AG10803 (cell line): ENCODE data around the gene ASIC2.

ENCODE experiments used
- DNase-seq: peaks from one replicate; pipeline ENCODE4 v3.0.0; 2010; ENCODE audit warnings: low read depth
- H3K4me3 ChIP-seq: 2 replicates; pipeline ENCODE4 v1.5.1; 2011; ENCODE audit warnings: mild to moderate bottlenecking, low read length, control low read depth
- TF ChIP-seq, protein P1 (sequence below): conservative IDR thresholded peaks from 2 replicates; pipeline ENCODE4 v1.5.1; 2011; ENCODE audit warnings: mild to moderate bottlenecking, low read length, control low read depth, inconsistent platforms

ASIC2 gene

DNA sequence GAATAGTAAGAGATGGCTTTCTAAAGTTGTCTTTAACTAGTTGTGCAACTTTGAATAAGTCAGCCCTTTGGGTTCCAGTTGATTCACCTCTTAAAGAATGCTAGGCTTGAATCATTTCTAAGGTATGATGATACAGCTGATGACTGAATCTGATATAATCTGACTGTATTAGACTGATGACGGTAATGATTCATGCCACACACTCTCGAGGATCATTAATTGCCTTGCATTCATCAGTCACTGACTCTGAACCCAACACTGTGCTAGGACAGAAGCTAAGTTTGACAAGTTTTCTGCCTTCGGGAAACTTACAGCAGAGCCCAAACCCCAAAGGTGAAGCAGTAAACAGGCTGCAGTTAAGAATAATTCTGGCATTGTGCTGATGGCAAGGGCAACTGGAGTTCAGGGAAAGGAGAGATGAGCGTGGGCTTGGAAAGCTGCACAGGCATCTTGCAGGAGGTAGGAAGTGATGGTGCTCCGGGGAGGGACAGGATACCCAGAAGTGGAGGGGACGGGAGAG is 25.8 kb downstream of the ASIC2 start:
- H3K4me3 ChIP-seq, result no peak overlapping the region
- peak; percentile 84 for DNase-seq
- TF ChIP-seq, protein P1, sequence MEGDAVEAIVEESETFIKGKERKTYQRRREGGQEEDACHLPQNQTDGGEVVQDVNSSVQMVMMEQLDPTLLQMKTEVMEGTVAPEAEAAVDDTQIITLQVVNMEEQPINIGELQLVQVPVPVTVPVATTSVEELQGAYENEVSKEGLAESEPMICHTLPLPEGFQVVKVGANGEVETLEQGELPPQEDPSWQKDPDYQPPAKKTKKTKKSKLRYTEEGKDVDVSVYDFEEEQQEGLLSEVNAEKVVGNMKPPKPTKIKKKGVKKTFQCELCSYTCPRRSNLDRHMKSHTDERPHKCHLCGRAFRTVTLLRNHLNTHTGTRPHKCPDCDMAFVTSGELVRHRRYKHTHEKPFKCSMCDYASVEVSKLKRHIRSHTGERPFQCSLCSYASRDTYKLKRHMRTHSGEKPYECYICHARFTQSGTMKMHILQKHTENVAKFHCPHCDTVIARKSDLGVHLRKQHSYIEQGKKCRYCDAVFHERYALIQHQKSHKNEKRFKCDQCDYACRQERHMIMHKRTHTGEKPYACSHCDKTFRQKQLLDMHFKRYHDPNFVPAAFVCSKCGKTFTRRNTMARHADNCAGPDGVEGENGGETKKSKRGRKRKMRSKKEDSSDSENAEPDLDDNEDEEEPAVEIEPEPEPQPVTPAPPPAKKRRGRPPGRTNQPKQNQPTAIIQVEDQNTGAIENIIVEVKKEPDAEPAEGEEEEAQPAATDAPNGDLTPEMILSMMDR, result no peak

DNA sequence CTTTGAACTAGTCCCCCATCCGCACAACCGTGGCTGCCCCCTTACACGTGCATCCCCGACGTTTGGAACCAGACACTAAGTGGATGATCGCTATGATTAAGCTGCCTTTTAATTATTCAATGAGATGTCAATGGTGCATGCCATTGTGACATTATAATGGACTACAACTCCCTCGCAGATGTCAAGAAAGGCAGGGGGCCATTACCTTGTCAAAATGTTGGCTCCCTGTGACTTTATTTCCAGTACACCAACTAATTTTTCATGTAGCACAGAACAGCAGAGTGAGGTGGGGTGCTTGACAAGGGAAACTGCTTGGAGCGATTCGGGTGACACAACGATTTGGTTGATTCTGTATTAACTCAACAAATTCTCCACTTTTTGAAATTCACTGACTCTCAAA is 26.5 kb downstream of the ASIC2 start:
- no peak for DNase-seq
- TF ChIP-seq, protein P1, result no peak
- no peak overlapping the region for H3K4me3 ChIP-seq

DNA sequence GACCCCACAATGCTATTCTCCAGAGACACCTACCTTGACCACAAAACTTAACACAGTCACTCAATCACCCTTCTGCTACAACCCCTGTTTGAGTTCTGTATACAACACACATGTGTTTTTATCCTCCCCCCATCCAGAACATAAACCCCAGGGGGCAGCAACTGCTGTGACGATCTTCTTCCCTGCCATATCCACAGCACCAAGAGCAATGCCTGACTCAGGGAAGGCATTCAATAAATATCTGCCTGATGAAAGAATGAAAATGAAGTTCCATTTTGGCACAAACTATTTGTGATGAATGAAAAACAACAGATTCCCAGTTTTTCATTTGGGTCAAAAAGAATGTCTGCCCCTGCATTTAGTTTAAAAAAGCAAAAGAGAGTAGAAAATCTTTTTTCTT is 27.0 kb downstream of the ASIC2 start:
- no peak overlapping the region for H3K4me3 ChIP-seq
- DNase-seq, result peak; percentile 62
- TF ChIP-seq, protein P1, result no peak

DNA sequence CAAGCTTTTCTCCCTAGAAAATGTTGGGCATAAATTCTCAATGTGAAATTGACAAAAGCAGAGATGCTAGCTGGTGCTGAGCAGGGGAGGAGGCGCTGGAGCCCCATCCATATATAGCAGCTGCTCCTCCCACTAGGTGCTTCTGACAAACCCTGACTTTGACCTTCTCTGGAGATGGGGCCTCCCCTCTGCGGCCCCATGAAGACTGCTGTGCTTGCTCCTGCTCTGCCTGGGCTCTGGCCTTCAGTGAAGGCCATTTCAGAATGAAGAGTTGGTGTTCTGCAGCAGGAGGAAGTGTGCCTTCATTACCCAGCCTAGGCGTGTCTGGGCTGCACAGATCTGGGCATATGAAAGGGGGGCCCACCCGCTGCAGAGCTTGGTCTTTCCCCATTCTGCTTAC is 29.7 kb downstream of the ASIC2 start:
- TF ChIP-seq, protein P1, result no peak
- DNase-seq, result no peak
- H3K4me3 ChIP-seq, result no peak overlapping the region

DNA sequence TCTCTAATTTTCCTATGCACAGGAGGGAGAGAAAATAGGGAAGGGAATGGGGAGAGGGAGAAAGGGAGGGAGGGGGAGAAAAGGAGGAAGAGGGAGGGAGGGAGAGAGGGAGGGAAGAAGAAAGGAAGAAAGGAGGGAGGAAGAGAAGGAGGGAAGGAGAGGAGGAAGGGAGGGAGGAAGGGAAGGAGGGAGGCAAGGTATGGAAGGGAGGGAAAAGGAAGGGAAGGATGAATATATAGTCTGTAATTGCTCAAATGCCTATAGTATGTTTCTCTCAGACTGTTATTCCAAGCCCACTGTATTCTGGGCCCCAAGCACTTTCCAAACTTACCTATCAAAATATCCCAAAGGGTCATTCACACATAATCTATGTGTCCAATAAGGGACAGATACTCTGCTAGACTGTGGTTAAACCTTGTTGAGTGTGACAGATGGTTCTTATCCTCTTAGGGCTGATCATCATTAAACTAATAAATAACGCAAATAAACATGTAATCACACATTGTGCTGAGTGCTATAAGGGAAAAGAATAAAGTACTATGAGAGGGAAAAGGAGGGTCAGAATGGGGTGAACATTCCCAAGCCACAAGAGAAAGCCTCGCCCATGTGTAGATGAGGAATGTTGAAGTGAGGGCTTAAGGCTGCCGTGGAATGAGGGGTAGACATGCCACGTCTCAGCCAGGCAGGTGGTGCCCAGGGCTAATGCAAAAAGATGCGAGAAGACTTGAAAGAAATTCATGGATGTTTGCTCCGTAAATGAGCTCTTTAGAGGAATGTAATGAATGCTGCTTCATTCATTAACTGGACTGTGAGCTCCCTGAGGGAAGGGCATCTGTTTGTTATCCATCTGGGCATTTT is 30.6 kb downstream of the ASIC2 start:
- no peak overlapping the region for H3K4me3 ChIP-seq
- DNase-seq, result no peak
- TF ChIP-seq, protein P1, result no peak

DNA sequence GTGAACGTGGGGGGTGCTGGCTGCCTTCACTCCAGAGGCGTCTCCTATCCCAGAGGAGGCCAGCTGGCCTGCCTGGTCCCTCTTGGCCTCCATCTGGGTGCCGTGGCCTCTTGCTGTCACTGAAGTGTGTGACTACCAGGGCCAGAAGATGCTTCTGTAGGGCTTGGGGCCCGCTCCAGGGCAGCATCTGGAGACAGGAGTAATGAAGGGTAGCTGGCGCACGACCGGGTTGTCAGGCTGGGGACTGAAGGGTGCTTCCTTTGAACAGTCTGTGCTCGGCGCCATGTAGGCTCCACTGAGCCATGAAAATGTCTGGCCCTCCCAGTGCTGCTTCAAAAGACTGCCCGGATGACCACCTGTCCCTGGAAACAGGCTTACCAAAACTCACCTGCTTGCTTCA is 31.3 kb downstream of the ASIC2 start:
- DNase-seq, result no peak
- TF ChIP-seq, protein P1, result no peak
- H3K4me3 ChIP-seq, result no peak overlapping the region

DNA sequence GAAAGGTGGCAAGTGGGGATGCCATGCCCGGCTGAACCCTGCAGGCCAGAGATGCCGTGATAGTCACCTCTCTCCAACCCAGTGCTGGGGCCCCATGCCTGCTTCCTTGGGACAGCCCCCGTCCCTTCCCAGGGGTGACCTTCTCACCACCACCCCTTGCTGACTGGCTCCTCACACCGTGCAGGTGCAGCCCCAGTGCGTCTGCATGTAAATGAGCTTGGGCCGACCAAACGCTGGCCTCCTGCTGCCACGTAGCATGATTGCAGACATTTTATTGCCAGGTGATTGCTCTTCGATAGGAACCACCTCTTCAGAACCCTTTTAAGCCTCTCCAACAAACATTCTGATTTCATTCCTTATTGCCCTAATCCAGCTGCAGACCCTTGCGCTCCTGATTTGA is 32.5 kb downstream of the ASIC2 start:
- no peak for DNase-seq
- TF ChIP-seq, protein P1, result no peak
- H3K4me3 ChIP-seq, result no peak overlapping the region
